Measurements from ENCODE around the gene HOXB8.

HOXB8 gene

DNA sequence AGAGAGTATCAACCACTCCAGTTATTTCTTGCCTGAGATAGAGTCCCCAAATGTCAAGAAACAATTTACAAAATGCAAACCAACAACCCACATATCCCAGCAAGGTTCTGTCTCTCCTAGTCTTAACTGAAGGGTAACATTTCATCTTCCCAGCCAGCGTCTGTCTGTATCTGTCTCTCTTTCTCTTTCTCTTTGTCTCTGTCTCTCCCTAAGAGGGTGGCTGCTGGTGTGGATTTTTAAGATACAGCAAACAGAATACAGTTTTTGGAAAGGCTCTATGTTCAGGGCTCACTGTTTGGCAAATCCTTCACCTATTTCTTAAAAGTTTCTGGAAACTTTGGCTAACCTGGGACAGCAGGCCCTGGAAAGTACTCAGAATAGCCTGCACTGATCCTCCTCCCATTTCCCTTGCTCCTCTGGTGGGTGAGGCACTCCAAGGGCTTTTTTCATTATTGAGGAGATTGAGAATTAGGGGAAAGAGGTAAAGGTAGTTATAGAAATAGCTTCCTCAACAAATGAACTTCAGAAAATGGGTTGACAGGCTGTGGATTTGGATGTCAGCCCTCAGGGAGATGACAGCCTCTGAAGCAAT lies 43.2 kb downstream of the HOXB8 start:
- no peak for DNase-seq (ENCODE audit: extremely low read depth, insufficient read length)
- Histone ChIP-seq H3K4me3 (replicated peaks; ENCODE audit: low read depth, low read length) (no peak overlapping the region), H3K27me3 (replicated peaks; ENCODE audit: control insufficient read depth, insufficient read depth, low read length) (no peaks in the 10 kb centered on the region), H3K36me3 (ENCODE audit: control insufficient read depth, insufficient read depth, low read length) (no peaks in the 10 kb centered on the region)
- TF ChIP-seq, protein P1, sequence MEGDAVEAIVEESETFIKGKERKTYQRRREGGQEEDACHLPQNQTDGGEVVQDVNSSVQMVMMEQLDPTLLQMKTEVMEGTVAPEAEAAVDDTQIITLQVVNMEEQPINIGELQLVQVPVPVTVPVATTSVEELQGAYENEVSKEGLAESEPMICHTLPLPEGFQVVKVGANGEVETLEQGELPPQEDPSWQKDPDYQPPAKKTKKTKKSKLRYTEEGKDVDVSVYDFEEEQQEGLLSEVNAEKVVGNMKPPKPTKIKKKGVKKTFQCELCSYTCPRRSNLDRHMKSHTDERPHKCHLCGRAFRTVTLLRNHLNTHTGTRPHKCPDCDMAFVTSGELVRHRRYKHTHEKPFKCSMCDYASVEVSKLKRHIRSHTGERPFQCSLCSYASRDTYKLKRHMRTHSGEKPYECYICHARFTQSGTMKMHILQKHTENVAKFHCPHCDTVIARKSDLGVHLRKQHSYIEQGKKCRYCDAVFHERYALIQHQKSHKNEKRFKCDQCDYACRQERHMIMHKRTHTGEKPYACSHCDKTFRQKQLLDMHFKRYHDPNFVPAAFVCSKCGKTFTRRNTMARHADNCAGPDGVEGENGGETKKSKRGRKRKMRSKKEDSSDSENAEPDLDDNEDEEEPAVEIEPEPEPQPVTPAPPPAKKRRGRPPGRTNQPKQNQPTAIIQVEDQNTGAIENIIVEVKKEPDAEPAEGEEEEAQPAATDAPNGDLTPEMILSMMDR (IDR thresholded peaks at IDR 0.05; ENCODE audit: insufficient read depth, low read length, poor library complexity, severe bottlenecking): no peak

GRCh38 chr17:48571024-48571818 lies 43.9 kb downstream of the HOXB8 start:
- DNase-seq (ENCODE audit: extremely low read depth, insufficient read length): no peak
- no peaks in the 10 kb centered on the region for H3K27me3 ChIP-seq (replicated peaks; ENCODE audit: control insufficient read depth, insufficient read depth, low read length)
- H3K36me3 ChIP-seq (ENCODE audit: control insufficient read depth, insufficient read depth, low read length): no peaks in the 10 kb centered on the region
- TF ChIP-seq, protein P1 (IDR thresholded peaks at IDR 0.05; ENCODE audit: insufficient read depth, low read length, poor library complexity, severe bottlenecking): no peak
- H3K4me3 ChIP-seq (replicated peaks; ENCODE audit: low read depth, low read length): no peak overlapping the region

DNA sequence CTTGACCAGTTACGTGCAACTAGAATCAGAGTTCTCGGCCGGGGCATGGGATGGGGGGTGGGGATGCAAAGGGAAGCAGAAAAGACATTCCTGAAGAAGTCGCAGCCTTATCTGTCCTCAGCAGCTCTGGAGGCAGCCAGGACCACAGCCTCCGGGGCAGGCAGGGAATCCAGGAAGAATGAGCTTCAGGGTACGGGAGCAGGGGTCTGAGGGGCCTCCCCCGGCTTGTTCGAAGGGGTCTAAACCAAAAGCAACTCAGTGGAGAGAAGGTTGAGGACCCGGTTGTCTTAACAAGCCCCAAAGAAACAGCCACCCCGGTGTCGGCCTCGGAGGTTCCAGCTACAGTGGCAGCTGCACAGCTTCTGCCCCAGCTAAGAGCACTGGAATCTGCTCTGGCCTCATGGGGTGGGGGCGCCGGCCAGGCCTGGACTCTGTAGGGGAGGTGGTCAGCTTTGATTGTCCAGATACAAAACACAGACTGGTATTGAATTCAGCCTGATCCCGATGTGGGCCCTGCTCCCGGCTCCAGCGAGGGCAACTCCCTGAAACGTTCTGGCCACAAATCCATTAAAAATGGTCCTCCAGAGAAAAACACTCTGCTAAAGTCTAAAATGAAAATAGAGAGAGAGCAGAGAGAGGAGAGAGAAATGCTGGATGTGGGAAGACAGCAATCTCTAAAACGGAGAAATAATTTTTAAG lies 44.6 kb downstream of the HOXB8 start:
- TF ChIP-seq, protein P1 (IDR thresholded peaks at IDR 0.05; ENCODE audit: insufficient read depth, low read length, poor library complexity, severe bottlenecking): no peak
- H3K27me3 ChIP-seq (replicated peaks; ENCODE audit: control insufficient read depth, insufficient read depth, low read length): no peaks in the 10 kb centered on the region
- no peaks in the 10 kb centered on the region for H3K36me3 ChIP-seq (ENCODE audit: control insufficient read depth, insufficient read depth, low read length)
- no peak for DNase-seq (ENCODE audit: extremely low read depth, insufficient read length)
- H3K4me3 ChIP-seq (replicated peaks; ENCODE audit: low read depth, low read length): no peak overlapping the region

DNA sequence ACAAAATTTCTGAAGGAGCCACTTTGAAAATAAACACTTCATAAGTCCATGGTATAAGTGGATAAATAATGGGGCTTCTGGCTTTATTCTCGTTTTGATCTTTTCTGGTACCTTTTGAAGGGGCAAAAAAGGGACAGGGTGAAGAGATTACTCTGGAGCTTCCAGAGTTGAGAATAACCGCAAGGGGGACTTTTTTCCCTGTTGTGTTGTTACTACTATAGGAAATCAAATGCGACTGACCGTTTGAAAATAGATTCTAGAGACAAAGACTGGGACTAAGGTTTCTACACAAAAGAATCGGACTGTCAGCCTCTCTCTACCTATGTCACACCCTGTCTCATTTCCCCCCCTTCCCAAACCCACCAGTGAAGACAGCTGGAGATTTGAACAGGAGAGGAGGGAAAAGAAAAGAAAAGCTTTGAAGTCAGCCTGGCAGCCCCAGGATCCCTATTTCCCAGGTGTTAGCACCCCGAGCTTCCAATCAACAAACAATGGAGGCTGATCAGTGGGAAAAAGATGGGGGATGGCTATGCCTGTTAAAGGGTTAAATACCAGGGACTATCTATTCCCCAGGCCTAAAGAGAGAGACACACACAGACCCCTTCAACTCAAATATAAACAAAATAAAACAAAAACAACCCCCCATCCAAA lies 45.3 kb downstream of the HOXB8 start:
- Histone ChIP-seq H3K4me3 (replicated peaks; ENCODE audit: low read depth, low read length) (no peak overlapping the region), H3K36me3 (ENCODE audit: control insufficient read depth, insufficient read depth, low read length) (no peaks in the 10 kb centered on the region), H3K27me3 (replicated peaks; ENCODE audit: control insufficient read depth, insufficient read depth, low read length) (no peaks in the 10 kb centered on the region)
- TF ChIP-seq, protein P1 (IDR thresholded peaks at IDR 0.05; ENCODE audit: insufficient read depth, low read length, poor library complexity, severe bottlenecking): no peak
- DNase-seq (ENCODE audit: extremely low read depth, insufficient read length): no peak

DNA sequence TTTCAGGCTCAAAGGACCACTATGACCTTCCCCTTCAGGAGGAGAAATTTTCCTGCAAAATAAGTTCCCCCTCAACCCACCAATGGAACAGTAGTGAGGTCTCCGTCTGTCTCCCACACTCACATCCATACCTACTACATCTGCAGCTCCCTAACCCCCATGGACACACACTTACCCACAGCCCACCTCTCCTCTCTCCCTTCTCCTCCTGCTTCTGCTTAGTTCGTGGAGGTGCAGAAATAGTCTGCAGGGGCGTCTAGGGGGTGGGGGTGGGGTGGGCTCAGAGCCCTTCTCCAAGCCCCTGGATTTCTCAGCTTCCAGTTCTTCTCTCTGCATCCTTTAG lies 45.9 kb downstream of the HOXB8 start:
- Histone ChIP-seq H3K4me3 (replicated peaks; ENCODE audit: low read depth, low read length) (no peak overlapping the region), H3K27me3 (replicated peaks; ENCODE audit: control insufficient read depth, insufficient read depth, low read length) (no peaks in the 10 kb centered on the region), H3K36me3 (ENCODE audit: control insufficient read depth, insufficient read depth, low read length) (no peaks in the 10 kb centered on the region)
- DNase-seq (ENCODE audit: extremely low read depth, insufficient read length): no peak
- TF ChIP-seq, protein P1 (IDR thresholded peaks at IDR 0.05; ENCODE audit: insufficient read depth, low read length, poor library complexity, severe bottlenecking): no peak
